ENCODE measurements around the gene TCAP.

DNA sequence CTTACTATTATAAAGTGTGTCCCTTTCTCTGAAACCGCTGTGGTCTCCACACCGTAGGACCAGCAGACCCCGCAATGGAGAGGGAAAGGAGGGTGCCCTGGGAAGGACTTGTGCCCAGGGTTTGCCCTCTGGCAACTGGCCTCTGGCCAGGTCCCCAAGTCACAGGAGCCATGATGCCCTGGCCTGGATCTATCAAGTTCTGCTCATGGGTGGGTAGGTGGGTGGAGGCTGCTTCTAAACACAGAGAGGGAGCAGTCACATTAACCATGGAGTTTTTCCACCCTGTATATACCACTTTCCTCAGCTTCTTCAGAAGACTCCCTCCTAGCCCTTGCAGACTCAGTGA, 48.1 kb upstream of the TCAP start:
- peak; percentile 60 for TF ChIP-seq EZH2 (IDR thresholded peaks at IDR 0.05)
- TF ChIP-seq CTCF (IDR thresholded peaks at IDR 0.05), result no peak

All from neural progenitor cell (in vitro differentiated cells).